ENCODE data around the gene LRRC14B. TPM values are rescaled to one million over a fixed set of nuclear protein-coding genes. Genes with fewer than 3 reads are reported as not detected.
A peak's percentile ranks its signal among the peaks of the same experiment; 100 is the strongest.
"Not testable (repeated sequence)": the region's sequence is repeated elsewhere in the genome, so short reads cannot be mapped to it uniquely, and the experiment has no call there.

The LRRC14B gene
- total RNA-seq, 1 donor from 2014 or later = not detected

GRCh38 chr5:228886-229285 is 37.6 kb downstream of the LRRC14B start:
- ATAC-seq (no peak), DNase-seq (no peak)
- Histone ChIP-seq H3K36me3 (peaks cover 99% of the 10 kb centered on the region), H3K9me3 (no peaks in the 10 kb centered on the region), H3K27ac (no peak overlapping the region), H3K4me1 (no peaks in the 10 kb centered on the region), H3K4me3 (no peak overlapping the region), H3K27me3 (no peaks in the 10 kb centered on the region)
- TF ChIP-seq CTCF (IDR thresholded peaks at IDR 0.05) = no peak
- intact Hi-C loops (cut with DNase I) = no loop called here

GRCh38 chr5:230711-231110 is 39.4 kb downstream of the LRRC14B start:
- H3K27ac ChIP-seq = no peak overlapping the region
- DNase-seq = no peak
- peak; percentile 15 for ATAC-seq
- TF ChIP-seq CTCF (IDR thresholded peaks at IDR 0.05) = no peak
- no peak overlapping the region for H3K4me3 ChIP-seq
- no peaks in the 10 kb centered on the region for H3K9me3 ChIP-seq
- intact Hi-C loops (cut with DNase I) = no loop called here
- no peaks in the 10 kb centered on the region for H3K4me1 ChIP-seq
- H3K36me3 ChIP-seq = peaks cover 99% of the 10 kb centered on the region
- H3K27me3 ChIP-seq = no peaks in the 10 kb centered on the region

- Histone ChIP-seq H3K4me1 (no peaks in the 10 kb centered on the region), H3K9me3 (no peaks in the 10 kb centered on the region), H3K4me3 (no peak overlapping the region), H3K36me3 (peaks cover 99% of the 10 kb centered on the region), H3K27me3 (no peaks in the 10 kb centered on the region), H3K27ac (no peak overlapping the region)
- intact Hi-C loops (cut with DNase I) = no loop called here
- no peak for TF ChIP-seq CTCF (IDR thresholded peaks at IDR 0.05)
- no peak for DNase-seq
- no peak for ATAC-seq
Measured at GRCh38 chr5:231661-232060, 40.4 kb downstream of the LRRC14B start.

GRCh38 chr5:233426-233825 is 42.1 kb downstream of the LRRC14B start:
- ATAC-seq; intact Hi-C loops (cut with DNase I); H3K4me1 ChIP-seq; DNase-seq; H3K4me3 ChIP-seq; H3K9me3 ChIP-seq; H3K27ac ChIP-seq; H3K27me3 ChIP-seq: not testable (repeated sequence)
- H3K36me3 ChIP-seq = peaks cover 95% of the 10 kb centered on the region

GRCh38 chr5:234450-234849 is 43.2 kb downstream of the LRRC14B start:
- H3K4me3 ChIP-seq = no peak overlapping the region
- peaks cover 93% of the 10 kb centered on the region for H3K36me3 ChIP-seq
- no peaks in the 10 kb centered on the region for H3K4me1 ChIP-seq
- no peaks in the 10 kb centered on the region for H3K9me3 ChIP-seq
- DNase-seq = no peak
- ATAC-seq = no peak
- H3K27ac ChIP-seq = no peak overlapping the region
- TF ChIP-seq CTCF (IDR thresholded peaks at IDR 0.05) = no peak
- H3K27me3 ChIP-seq = no peaks in the 10 kb centered on the region
- intact Hi-C loops (cut with DNase I) = no loop called here

- H3K9me3 ChIP-seq; H3K4me1 ChIP-seq; H3K27ac ChIP-seq; H3K27me3 ChIP-seq; H3K4me3 ChIP-seq; DNase-seq; intact Hi-C loops (cut with DNase I): not testable (repeated sequence)
- peaks cover 94% of the 10 kb centered on the region for H3K36me3 ChIP-seq
- ATAC-seq = peak; percentile 29
Measured at GRCh38 chr5:235527-235926, 44.2 kb downstream of the LRRC14B start.

- not testable (repeated sequence) for ATAC-seq
- peaks cover 94% of the 10 kb centered on the region for H3K36me3 ChIP-seq
Measured at GRCh38 chr5:237931-238330, 46.6 kb downstream of the LRRC14B start.

GRCh38 chr5:240550-240949 is 49.3 kb downstream of the LRRC14B start:
- DNase-seq; H3K4me1 ChIP-seq; ATAC-seq; H3K9me3 ChIP-seq; H3K4me3 ChIP-seq; H3K27me3 ChIP-seq; H3K27ac ChIP-seq; intact Hi-C loops (cut with DNase I): not testable (repeated sequence)
- H3K36me3 ChIP-seq = peaks cover 87% of the 10 kb centered on the region

More at GRCh38 chr5:237931-238330, 46.6 kb downstream of the LRRC14B start:
- H3K27ac ChIP-seq; H3K4me3 ChIP-seq; H3K27me3 ChIP-seq; H3K9me3 ChIP-seq; DNase-seq; intact Hi-C loops (cut with DNase I); H3K4me1 ChIP-seq: not testable (repeated sequence)

GRCh38 chr5:241045-241669 is 49.9 kb downstream of the LRRC14B start:
- ATAC-seq; H3K27me3 ChIP-seq; H3K4me3 ChIP-seq; DNase-seq; H3K27ac ChIP-seq; intact Hi-C loops (cut with DNase I); H3K9me3 ChIP-seq; H3K4me1 ChIP-seq: not testable (repeated sequence)
- H3K36me3 ChIP-seq = peaks cover 87% of the 10 kb centered on the region

- intact Hi-C loops (cut with DNase I); ATAC-seq; H3K4me3 ChIP-seq; H3K27me3 ChIP-seq; H3K27ac ChIP-seq; H3K4me1 ChIP-seq; H3K9me3 ChIP-seq; DNase-seq: not testable (repeated sequence)
- peaks cover 90% of the 10 kb centered on the region for H3K36me3 ChIP-seq
Measured at GRCh38 chr5:243683-244367, 52.5 kb downstream of the LRRC14B start.

All from upper lobe of right lung (tissue), 1 donor.